ENCODE data around the gene CMSS1.

DNA sequence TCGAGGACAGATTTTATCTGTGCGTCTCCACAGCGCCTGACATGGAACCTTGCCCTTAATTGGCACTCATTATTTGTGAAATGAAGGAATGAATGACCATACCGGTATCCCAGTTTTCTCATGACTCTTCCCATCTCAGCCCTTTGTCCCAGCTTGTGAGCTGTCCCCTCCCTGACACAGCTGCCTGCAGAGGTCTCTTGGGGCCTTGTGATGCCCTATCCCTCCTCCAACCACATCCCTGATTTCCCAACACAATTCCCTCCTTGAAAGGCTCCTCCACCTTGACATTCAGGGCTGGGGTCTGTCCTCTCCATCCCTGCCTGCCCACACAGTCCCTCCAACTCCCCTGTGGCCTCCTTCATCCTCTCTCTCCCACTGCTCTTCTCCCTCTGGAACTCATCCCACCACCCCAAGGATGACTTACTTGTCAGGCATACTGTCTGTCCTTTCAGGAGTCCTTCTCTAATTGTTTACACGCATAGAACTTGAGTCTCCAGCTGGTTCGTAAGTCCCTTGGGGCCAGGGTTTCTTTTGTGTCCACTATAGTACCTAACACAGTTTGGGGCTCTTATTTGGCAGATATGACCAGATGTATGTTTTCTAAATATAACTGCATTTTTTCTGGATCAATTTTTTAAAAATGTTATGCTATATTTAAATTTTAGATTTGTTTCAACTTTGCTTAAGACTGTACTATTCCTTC is 332.2 kb downstream of the CMSS1 start:
- TF ChIP-seq, protein P1, sequence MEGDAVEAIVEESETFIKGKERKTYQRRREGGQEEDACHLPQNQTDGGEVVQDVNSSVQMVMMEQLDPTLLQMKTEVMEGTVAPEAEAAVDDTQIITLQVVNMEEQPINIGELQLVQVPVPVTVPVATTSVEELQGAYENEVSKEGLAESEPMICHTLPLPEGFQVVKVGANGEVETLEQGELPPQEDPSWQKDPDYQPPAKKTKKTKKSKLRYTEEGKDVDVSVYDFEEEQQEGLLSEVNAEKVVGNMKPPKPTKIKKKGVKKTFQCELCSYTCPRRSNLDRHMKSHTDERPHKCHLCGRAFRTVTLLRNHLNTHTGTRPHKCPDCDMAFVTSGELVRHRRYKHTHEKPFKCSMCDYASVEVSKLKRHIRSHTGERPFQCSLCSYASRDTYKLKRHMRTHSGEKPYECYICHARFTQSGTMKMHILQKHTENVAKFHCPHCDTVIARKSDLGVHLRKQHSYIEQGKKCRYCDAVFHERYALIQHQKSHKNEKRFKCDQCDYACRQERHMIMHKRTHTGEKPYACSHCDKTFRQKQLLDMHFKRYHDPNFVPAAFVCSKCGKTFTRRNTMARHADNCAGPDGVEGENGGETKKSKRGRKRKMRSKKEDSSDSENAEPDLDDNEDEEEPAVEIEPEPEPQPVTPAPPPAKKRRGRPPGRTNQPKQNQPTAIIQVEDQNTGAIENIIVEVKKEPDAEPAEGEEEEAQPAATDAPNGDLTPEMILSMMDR (IDR thresholded peaks at IDR 0.05): no peak
- TF ChIP-seq POLR2AphosphoS5 (IDR thresholded peaks at IDR 0.05): no peak
